Endothelial cell of umbilical vein (primary cell): Measurements from ENCODE around the gene HIVEP3. TPM values are rescaled to one million over a fixed set of nuclear protein-coding genes. Genes with fewer than 3 reads are reported as not detected.

ENCODE experiments used
- BruUV-seq: library from RNA; stranded (reverse); fragments of 400-500 nt; replicated peaks from 2 replicates; lab custom pipeline; 2021; lab: Mats Ljungman, UMichigan
- CTCF ChIA-PET: fragments of 300-600, 350-600 bp; sonication (Branson Sonifier 250); formaldehyde crosslinking; loops from one replicate; lab custom pipeline; 2021; ENCODE audit warnings: antibody characterized with exemption, inconsistent platforms; lab: Charles Lee
- POLR2A ChIA-PET: fragments of 300-600, 350-600 bp; sonication (Branson Sonifier 250); formaldehyde crosslinking; loops from one replicate; lab custom pipeline; 2021; ENCODE audit warnings: antibody characterized with exemption, inconsistent platforms; lab: Charles Lee
- DNase-seq: peaks from one replicate; pipeline ENCODE4 v3.0.0-alpha.2; 2011; ENCODE audit warnings: low read depth, low spot score
- FAIRE-seq: peaks from 2 replicates; lab custom pipeline; 2011; peaks lifted over from hg19 to GRCh38; lab: Jason Lieb, UNC
- H2AFZ ChIP-seq: 2 replicates; pipeline ENCODE4 v1.6.0; 2012; ENCODE audit warnings: low read depth, low read length, control low read depth, inconsistent platforms
- H3K27ac ChIP-seq: 2 replicates; pipeline ENCODE4 v1.5.1; 2011; ENCODE audit warnings: low read depth, mild to moderate bottlenecking, control low read depth, low read length, moderate library complexity; ENCODE audit not compliant: insufficient read depth
- H3K27me3 ChIP-seq, 2 experiments: 2 replicates each; pipeline versions ENCODE4 v1.6.0 to v1.6.1; 2011; ENCODE audit warnings: low read length in 2 of 2, mixed read lengths in 1 of 2; ENCODE audit not compliant: control insufficient read depth in 2 of 2, insufficient read depth in 2 of 2
- H3K36me3 ChIP-seq, 2 experiments: 2 replicates in 1 of 2; 3 replicates in 1 of 2; pipeline ENCODE4 v1.5.1; 2011; ENCODE audit warnings: low read length in 2 of 2, mild to moderate bottlenecking in 1 of 2, moderate library complexity in 1 of 2; ENCODE audit not compliant: control insufficient read depth in 2 of 2, insufficient read depth in 2 of 2; ENCODE audit errors: extremely low read depth in 1 of 2
- H3K4me1 ChIP-seq: 3 replicates; pipeline ENCODE4 v1.5.1; 2011; ENCODE audit warnings: mild to moderate bottlenecking, low read length; ENCODE audit not compliant: control insufficient read depth, insufficient read depth; ENCODE audit errors: extremely low read depth
- H3K4me2 ChIP-seq: 2 replicates; pipeline ENCODE4 v1.6.1; 2011; ENCODE audit warnings: low read length, control low read depth, mixed read lengths; ENCODE audit not compliant: insufficient read depth
- H3K4me3 ChIP-seq, 3 experiments: fragments of 200-600 bp in 1 of 3; sonication (generic), shearing (Covaris generic) in 1 of 3; replicated peaks in 1 of 3; 2 replicates each; pipeline ENCODE4 v1.5.1; 2011 to 2016; ENCODE audit warnings: control low read depth in 3 of 3, low read length in 3 of 3, mild to moderate bottlenecking in 2 of 3, inconsistent platforms in 1 of 3, low read depth in 1 of 3, moderate library complexity in 1 of 3; ENCODE audit not compliant: insufficient read depth in 1 of 3
- H3K79me2 ChIP-seq: 2 replicates; pipeline ENCODE4 v1.6.0; 2012; ENCODE audit warnings: low read length, inconsistent platforms; ENCODE audit not compliant: control insufficient read depth, insufficient read depth
- H3K9ac ChIP-seq: replicated peaks from 2 replicates; pipeline ENCODE3; 2011; ENCODE audit warnings: low read length, control low read depth; ENCODE audit not compliant: insufficient read depth; ENCODE audit errors: extremely low read depth
- H3K9me1 ChIP-seq: replicated peaks from 3 replicates; pipeline ENCODE4 v1.6.0; 2011; ENCODE audit warnings: mild to moderate bottlenecking, low read length; ENCODE audit not compliant: control insufficient read depth, insufficient read depth; ENCODE audit errors: extremely low read depth
- H3K9me3 ChIP-seq: replicated peaks from 2 replicates; pipeline ENCODE4 v1.5.1; 2012; ENCODE audit warnings: low read length, inconsistent platforms; ENCODE audit not compliant: control insufficient read depth, insufficient read depth
- H4K20me1 ChIP-seq: replicated peaks from 2 replicates; pipeline ENCODE3; 2011; ENCODE audit warnings: mild to moderate bottlenecking, low read length; ENCODE audit not compliant: control insufficient read depth, insufficient read depth; ENCODE audit errors: extremely low read depth
- FOS ChIP-seq: IDR thresholded peaks from 2 replicates; pipeline ENCODE4 v1.6.1; 2011; ENCODE audit warnings: mild to moderate bottlenecking, low read length, moderate library complexity, borderline replicate concordance; ENCODE audit not compliant: insufficient read depth
- GATA2 ChIP-seq: IDR thresholded peaks from 2 replicates; pipeline ENCODE4 v1.7.0; 2011; ENCODE audit warnings: low read depth, mild to moderate bottlenecking, moderate library complexity, mixed read lengths, low read length; ENCODE audit not compliant: insufficient read length, insufficient read depth
- JUN ChIP-seq: IDR thresholded peaks from 2 replicates; pipeline ENCODE4 v1.6.1; 2011; ENCODE audit warnings: borderline replicate concordance, low read depth; ENCODE audit not compliant: insufficient read length, insufficient read depth
- MYC ChIP-seq: IDR thresholded peaks from one replicate; pipeline ENCODE4 v1.6.1; 2011; ENCODE audit warnings: mild to moderate bottlenecking, low read depth, low read length
- POLR2A ChIP-seq: IDR thresholded peaks from 2 replicates; pipeline ENCODE4 v1.6.1; 2012; ENCODE audit warnings: low read depth, mild to moderate bottlenecking, control low read depth, low read length
- POLR2AphosphoS5 ChIP-seq: IDR thresholded peaks from 2 replicates; pipeline ENCODE4 v1.6.1; 2012; ENCODE audit warnings: low read depth, mild to moderate bottlenecking, control low read depth, low read length, moderate library complexity; ENCODE audit not compliant: insufficient read depth
- dilution Hi-C: fragments of 300-500 bp; cut with MboI; formaldehyde crosslinking; loops from one replicate; pipeline ENCODE4 v1.15.0; 2019; ENCODE audit warnings: low sequenced_read_pairs; ENCODE audit not compliant: extremely low pct_ligation_motif_present
- intact Hi-C: fragments of 100-400 bp; cut with micrococcal nuclease; formaldehyde crosslinking; loops from one replicate; pipeline ENCODE4 v1.10.0; 2022
- polyA plus RNA-seq, 4 experiments: library from polyadenylated mRNA; depleted of rRNA in 3 of 4; stranded (reverse) in 3 of 4; unstranded in 1 of 4; fragments of >200 nt; gene quantifications; 2 replicates each; pipeline versions ENCODE4 v1.2.1 to v1.2.3, GENCODE V29; 2011 to 2012; ENCODE audit warnings: missing spikeins in 1 of 4
- total RNA-seq: library from RNA; stranded (reverse); gene quantifications from 2 replicates; pipeline ENCODE4 v1.2.3, GENCODE V29; 2021
- TF ChIP-seq, protein P1 (sequence below), 2 donors: IDR thresholded peaks; 1 replicate in 1 of 2; 2 replicates in 1 of 2; pipeline ENCODE4 v1.5.1; 2011; ENCODE audit warnings: low read length in 2 of 2, mild to moderate bottlenecking in 2 of 2, moderate library complexity in 2 of 2, control low read depth in 1 of 2, inconsistent platforms in 1 of 2, low read depth in 1 of 2; ENCODE audit not compliant: insufficient read depth in 1 of 2; ENCODE audit errors: extremely low read depth in 1 of 2
- TF ChIP-seq, protein P2 (sequence below): IDR thresholded peaks from 2 replicates; pipeline ENCODE4 v1.6.1; 2011; ENCODE audit not compliant: insufficient read depth, insufficient read length

HIVEP3 gene
- total and polyA plus RNA-seq, 2 donors (not counting 3 experiments of a cell fraction or from before 2014, with no cell fraction given), result 3.4 to 4.0 TPM

- FAIRE-seq, result no peak
- dilution Hi-C loops, result no loop called here
- TF ChIP-seq, protein P1, sequence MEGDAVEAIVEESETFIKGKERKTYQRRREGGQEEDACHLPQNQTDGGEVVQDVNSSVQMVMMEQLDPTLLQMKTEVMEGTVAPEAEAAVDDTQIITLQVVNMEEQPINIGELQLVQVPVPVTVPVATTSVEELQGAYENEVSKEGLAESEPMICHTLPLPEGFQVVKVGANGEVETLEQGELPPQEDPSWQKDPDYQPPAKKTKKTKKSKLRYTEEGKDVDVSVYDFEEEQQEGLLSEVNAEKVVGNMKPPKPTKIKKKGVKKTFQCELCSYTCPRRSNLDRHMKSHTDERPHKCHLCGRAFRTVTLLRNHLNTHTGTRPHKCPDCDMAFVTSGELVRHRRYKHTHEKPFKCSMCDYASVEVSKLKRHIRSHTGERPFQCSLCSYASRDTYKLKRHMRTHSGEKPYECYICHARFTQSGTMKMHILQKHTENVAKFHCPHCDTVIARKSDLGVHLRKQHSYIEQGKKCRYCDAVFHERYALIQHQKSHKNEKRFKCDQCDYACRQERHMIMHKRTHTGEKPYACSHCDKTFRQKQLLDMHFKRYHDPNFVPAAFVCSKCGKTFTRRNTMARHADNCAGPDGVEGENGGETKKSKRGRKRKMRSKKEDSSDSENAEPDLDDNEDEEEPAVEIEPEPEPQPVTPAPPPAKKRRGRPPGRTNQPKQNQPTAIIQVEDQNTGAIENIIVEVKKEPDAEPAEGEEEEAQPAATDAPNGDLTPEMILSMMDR (IDR thresholded peaks at IDR 0.05; ENCODE audit: extremely low read depth in 1 of 2, insufficient read depth in 1 of 2, low read depth in 1 of 2, low read length in 2 of 2), result no peak
- TF ChIP-seq POLR2AphosphoS5, result no peak
- TF ChIP-seq, protein P2, sequence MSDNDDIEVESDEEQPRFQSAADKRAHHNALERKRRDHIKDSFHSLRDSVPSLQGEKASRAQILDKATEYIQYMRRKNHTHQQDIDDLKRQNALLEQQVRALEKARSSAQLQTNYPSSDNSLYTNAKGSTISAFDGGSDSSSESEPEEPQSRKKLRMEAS, result no peak
- TF ChIP-seq JUN, result no peak
- no peak for TF ChIP-seq MYC
- no peak for TF ChIP-seq GATA2
- TF ChIP-seq POLR2A, result no peak
- TF ChIP-seq FOS, result no peak
These were observed 229.2 kb downstream of the HIVEP3 start for GRCh38 chr1:41689558-41689981.

More at GRCh38 chr1:41689558-41689981, 229.2 kb downstream of the HIVEP3 start:
- Histone ChIP-seq H3K79me2 (no peaks in the 10 kb centered on the region), H4K20me1 (no peaks in the 10 kb centered on the region), H3K36me3 (no peaks in the 10 kb centered on the region), H3K9me1 (no peaks in the 10 kb centered on the region), H2AFZ (no peak overlapping the region), H3K4me3 (no peak overlapping the region), H3K27me3 (no peaks in the 10 kb centered on the region), H3K9me3 (no peaks in the 10 kb centered on the region), H3K27ac (no peak overlapping the region), H3K9ac (no peak overlapping the region), H3K4me2 (no peak overlapping the region), H3K4me1 (peaks cover 7% of the 10 kb centered on the region)
- intact Hi-C loops, result no loop called here
- ChIA-PET CTCF (interaction anchor here (0.7 kb wide), 1 partner anchor 16 kb away, joined by 3 read pairs; no protein-coding TSS in a partner anchor), POLR2A (no interaction called here)
- no TSS peak for BruUV-seq
- DNase-seq, result no peak
